Fibroblast of lung (primary cell): Measurements from ENCODE around the gene SGCD. TPM values are rescaled to one million over a fixed set of nuclear protein-coding genes. Genes with fewer than 3 reads are reported as not detected.

Experiments used
- DNase-seq, 2 donors: peaks; one replicate each; pipeline versions ENCODE4 v3.0.0 to v3.0.0-alpha.2; 2010; ENCODE audit warnings: low read depth in 2 of 2
- H2AFZ ChIP-seq: 2 replicates; pipeline ENCODE4 v1.5.1; 2012; ENCODE audit warnings: low read length, control low read depth, inconsistent platforms
- H3K27ac ChIP-seq: 2 replicates; pipeline ENCODE4 v1.5.1; 2011; ENCODE audit warnings: low read length, control low read depth; ENCODE audit not compliant: insufficient read depth
- H3K27me3 ChIP-seq: 2 replicates; pipeline ENCODE4 v1.5.1; 2011; ENCODE audit warnings: mild to moderate bottlenecking, low read length; ENCODE audit not compliant: control insufficient read depth, insufficient read depth
- H3K36me3 ChIP-seq: 2 replicates; pipeline ENCODE4 v1.5.1; 2011; ENCODE audit warnings: low read length; ENCODE audit not compliant: control insufficient read depth, insufficient read depth
- H3K4me1 ChIP-seq: 2 replicates; pipeline ENCODE4 v1.5.1; 2011; ENCODE audit warnings: low read length; ENCODE audit not compliant: control insufficient read depth, insufficient read depth; ENCODE audit errors: extremely low read depth
- H3K4me2 ChIP-seq: 2 replicates; pipeline ENCODE4 v1.5.1; 2011; ENCODE audit warnings: low read length, control low read depth; ENCODE audit not compliant: insufficient read depth; ENCODE audit errors: extremely low read depth
- H3K4me3 ChIP-seq, 4 experiments: fragments of 200-600 bp in 1 of 4; sonication (generic) in 1 of 4; replicated peaks in 1 of 4; 2 replicates each; pipeline ENCODE4 v1.5.1; 2011 to 2016; ENCODE audit warnings: low read length in 4 of 4, low read depth in 3 of 4, mild to moderate bottlenecking in 3 of 4, control low read depth in 2 of 4, inconsistent platforms in 1 of 4, mixed read lengths in 1 of 4; ENCODE audit not compliant: insufficient read depth in 1 of 4; ENCODE audit errors: control extremely low read depth in 1 of 4
- H3K79me2 ChIP-seq: 2 replicates; pipeline ENCODE4 v1.5.1; 2012; ENCODE audit warnings: mild to moderate bottlenecking, low read length, inconsistent platforms; ENCODE audit not compliant: control insufficient read depth, insufficient read depth
- H3K9ac ChIP-seq: 2 replicates; pipeline ENCODE4 v1.5.1; 2011; ENCODE audit warnings: mild to moderate bottlenecking, low read length, control low read depth; ENCODE audit not compliant: insufficient read depth
- H3K9me3 ChIP-seq: 2 replicates; pipeline ENCODE4 v1.5.1; 2012; ENCODE audit warnings: low read depth, low read length; ENCODE audit not compliant: control insufficient read depth, insufficient read depth
- H4K20me1 ChIP-seq: 2 replicates; pipeline ENCODE4 v1.5.1; 2011; ENCODE audit warnings: low read length; ENCODE audit not compliant: control insufficient read depth, insufficient read depth; ENCODE audit errors: extremely low read depth
- CTCF ChIP-seq, 2 donors: IDR thresholded peaks in 1 of 2; conservative IDR thresholded peaks in 1 of 2; 1 replicate in 1 of 2; 2 replicates in 1 of 2; pipeline ENCODE4 v1.5.1; 2011 to 2012; ENCODE audit warnings: low read length in 2 of 2, control low read depth in 1 of 2, inconsistent platforms in 1 of 2, low read depth in 1 of 2, mild to moderate bottlenecking in 1 of 2
- EZH2 ChIP-seq: IDR thresholded peaks from 2 replicates; pipeline ENCODE4 v1.5.1; 2012; ENCODE audit warnings: low read length, control low read depth, mild to moderate bottlenecking; ENCODE audit errors: missing control alignments
- polyA plus RNA-seq, 2 donors: library from polyadenylated mRNA; depleted of rRNA in 1 of 2; stranded (reverse) in 1 of 2; unstranded in 1 of 2; fragments of >200 nt; gene quantifications; 2 replicates each; pipeline ENCODE4 v1.2.1, GENCODE V29; 2011 to 2012; ENCODE audit warnings: missing spikeins in 1 of 2
- total RNA-seq: library from RNA; depleted of rRNA; stranded (reverse); fragments of >200 nt; gene quantifications from 2 replicates; pipeline ENCODE4 v1.2.1, GENCODE V29; 2014

Gene SGCD
- total and polyA plus RNA-seq, 2 donors (not counting 1 experiment from before 2014, with no cell fraction given): 13.3 to 67.5 TPM

GRCh38 chr5:156779436-156779835, 452.5 kb downstream of the SGCD start:
- Histone ChIP-seq H4K20me1 (no peaks in the 10 kb centered on the region), H3K9me3 (no peaks in the 10 kb centered on the region), H3K27ac (no peak overlapping the region), H3K9ac (no peak overlapping the region), H3K79me2 (no peaks in the 10 kb centered on the region), H3K4me3 (no peak overlapping the region), H3K36me3 (no peaks in the 10 kb centered on the region), H3K4me1 (no peaks in the 10 kb centered on the region), H3K4me2 (no peak overlapping the region), H3K27me3 (no peaks in the 10 kb centered on the region), H2AFZ (no peak overlapping the region)
- TF ChIP-seq CTCF (conservative IDR thresholded peaks at IDR 0.05 in 1 of 2, IDR thresholded peaks at IDR 0.05 in 1 of 2; ENCODE audit: low read depth in 1 of 2, low read length in 2 of 2): no peak
- DNase-seq: no peak

- Histone ChIP-seq H2AFZ (no peak overlapping the region), H3K79me2 (no peaks in the 10 kb centered on the region), H4K20me1 (no peaks in the 10 kb centered on the region), H3K27ac (no peak overlapping the region), H3K9me3 (no peaks in the 10 kb centered on the region), H3K36me3 (no peaks in the 10 kb centered on the region), H3K4me3 (no peak overlapping the region), H3K27me3 (no peaks in the 10 kb centered on the region), H3K4me2 (no peak overlapping the region), H3K9ac (no peak overlapping the region), H3K4me1 (no peaks in the 10 kb centered on the region)
- no peak for DNase-seq
- no peak for TF ChIP-seq CTCF (conservative IDR thresholded peaks at IDR 0.05 in 1 of 2, IDR thresholded peaks at IDR 0.05 in 1 of 2; ENCODE audit: low read depth in 1 of 2, low read length in 2 of 2)
- no peak for TF ChIP-seq EZH2
These were observed 456.1 kb downstream of the SGCD start for GRCh38 chr5:156783092-156783491.

GRCh38 chr5:156794687-156795086, 467.7 kb downstream of the SGCD start:
- Histone ChIP-seq H3K4me3 (no peak overlapping the region), H3K79me2 (no peaks in the 10 kb centered on the region), H2AFZ (no peak overlapping the region), H3K9ac (no peak overlapping the region), H4K20me1 (no peaks in the 10 kb centered on the region), H3K36me3 (no peaks in the 10 kb centered on the region), H3K27ac (no peak overlapping the region), H3K27me3 (no peaks in the 10 kb centered on the region), H3K4me2 (no peak overlapping the region), H3K9me3 (no peaks in the 10 kb centered on the region), H3K4me1 (no peaks in the 10 kb centered on the region)
- no peak for DNase-seq
- TF ChIP-seq EZH2 (no peak), CTCF (conservative IDR thresholded peaks at IDR 0.05 in 1 of 2, IDR thresholded peaks at IDR 0.05 in 1 of 2; ENCODE audit: low read depth in 1 of 2, low read length in 2 of 2) (no peak)
